GM12878 (cell line): ENCODE results near the gene CHD9. TPM values are rescaled to one million over a fixed set of nuclear protein-coding genes. Genes with fewer than 3 reads are reported as not detected.

Experiments
- ATAC-seq: fragments of 200-7000 bp; cut with Tn5 transposase; 3 replicates; pipeline ENCODE4 v1.9.1; 2020; ENCODE audit warnings: mild to moderate bottlenecking, moderate library complexity
- BruUV-seq: library from RNA; stranded (reverse); fragments of 400-500 nt; replicated peaks from 2 replicates; lab custom pipeline; 2021; lab: Mats Ljungman, UMichigan
- CTCF ChIA-PET: fragments of 300-600 bp; sonication (Branson Sonifier 250); formaldehyde crosslinking; extraction: SDS; loops from one replicate; lab custom pipeline; 2021; ENCODE audit warnings: inconsistent platforms; lab: Yijun Ruan, JAX
- POLR2A ChIA-PET: fragments of 350-600 bp; formaldehyde crosslinking; extraction: SDS; loops from one replicate; lab custom pipeline; 2021; ENCODE audit warnings: inconsistent platforms; lab: Charles Lee
- RAD21 ChIA-PET: fragments of 300-600 bp; sonication (Branson Sonifier 250); formaldehyde crosslinking; loops from one replicate; lab custom pipeline; 2023; ENCODE audit warnings: antibody characterized with exemption; ENCODE audit not compliant: unreplicated experiment; lab: Charles Lee
- SMC1A ChIA-PET: fragments of 300-600 bp; sonication (Branson Sonifier 250); formaldehyde crosslinking; loops from one replicate; lab custom pipeline; 2023; ENCODE audit not compliant: unreplicated experiment, uncharacterized antibody; lab: Charles Lee
- DNase-seq: peaks from one replicate; pipeline ENCODE4 v3.0.0-alpha.2; 2011; ENCODE audit warnings: low read depth, low spot score
- FAIRE-seq: peaks from 3 replicates; lab custom pipeline; 2011; peaks lifted over from hg19 to GRCh38; lab: Jason Lieb, UNC
- H2AFZ ChIP-seq: 2 replicates; pipeline ENCODE4 v1.6.0; 2011; ENCODE audit warnings: low read depth, low read length, control low read depth; ENCODE audit not compliant: control insufficient read depth
- H3K27ac ChIP-seq: 2 replicates; pipeline ENCODE4 v1.5.1; 2011; ENCODE audit warnings: control low read depth; ENCODE audit not compliant: control insufficient read depth, insufficient read depth
- H3K27me3 ChIP-seq, 2 experiments: replicated peaks in 1 of 2; 2 replicates each; pipeline versions ENCODE4 v1.6.0 to v1.6.1; 2011; ENCODE audit warnings: low read length in 1 of 2; ENCODE audit not compliant: control insufficient read depth in 2 of 2, insufficient read depth in 2 of 2
- H3K36me3 ChIP-seq, 2 experiments: 2 replicates each; pipeline ENCODE4 v1.5.1; 2011; ENCODE audit warnings: low read length in 1 of 2; ENCODE audit not compliant: control insufficient read depth in 2 of 2, insufficient read depth in 2 of 2
- H3K4me1 ChIP-seq: 2 replicates; pipeline ENCODE4 v1.6.1; 2011; ENCODE audit warnings: mild to moderate bottlenecking, low read length, moderate library complexity, mixed read lengths; ENCODE audit not compliant: control insufficient read depth, insufficient read depth
- H3K4me2 ChIP-seq: 2 replicates; pipeline ENCODE4 v1.6.0; 2011; ENCODE audit warnings: control low read depth; ENCODE audit not compliant: control insufficient read depth, insufficient read depth
- H3K4me3 ChIP-seq: fragments of 200-600 bp; sonication (generic); 2 replicates; pipeline ENCODE4 v1.5.1; 2016
- H3K79me2 ChIP-seq: 2 replicates; pipeline ENCODE4 v1.6.0; 2011; ENCODE audit warnings: low read length; ENCODE audit not compliant: control insufficient read depth, insufficient read depth
- H3K9ac ChIP-seq: 2 replicates; pipeline ENCODE4 v1.8.0; 2011; ENCODE audit warnings: low read length, control low read depth, mixed read lengths; ENCODE audit not compliant: control insufficient read depth, insufficient read depth
- H3K9me3 ChIP-seq: replicated peaks from 3 replicates; pipeline ENCODE4 v1.5.1; 2011; ENCODE audit warnings: mild to moderate bottlenecking, low read length; ENCODE audit not compliant: control insufficient read depth, insufficient read depth
- H4K20me1 ChIP-seq: 2 replicates; pipeline ENCODE4 v1.6.0; 2011; ENCODE audit not compliant: control insufficient read depth, insufficient read depth
- ATF7 ChIP-seq: fragments of 450-650 bp; IDR thresholded peaks from 2 replicates; pipeline ENCODE4 v1.6.1; 2016; ENCODE audit warnings: low read depth, mild to moderate bottlenecking
- BHLHE40 ChIP-seq, 2 experiments: fragments of 450-650 bp in 1 of 2; IDR thresholded peaks; 2 replicates each; pipeline ENCODE4 v1.6.1; 2011 to 2017; ENCODE audit warnings: low read depth in 2 of 2, borderline replicate concordance in 1 of 2, improper control_type of control experiment in 1 of 2, low read length in 1 of 2, mild to moderate bottlenecking in 1 of 2
- EP300 ChIP-seq, 2 experiments: fragments of 150-350 bp in 1 of 2; IDR thresholded peaks; 2 replicates each; pipeline ENCODE4 v1.6.1; 2011 to 2012; ENCODE audit warnings: low read depth in 2 of 2, low read length in 2 of 2, borderline replicate concordance in 1 of 2, improper control_type of control experiment in 1 of 2, inconsistent platforms in 1 of 2; ENCODE audit not compliant: control insufficient read depth in 1 of 2
- HCFC1 ChIP-seq: fragments of 150-350 bp; IDR thresholded peaks from 2 replicates; pipeline ENCODE4 v1.6.1; 2014; ENCODE audit warnings: low read length
- IKZF2 ChIP-seq, 2 experiments: fragments of 450-650 bp; IDR thresholded peaks; 2 replicates each; pipeline ENCODE4 v1.6.1; 2017; ENCODE audit warnings: mild to moderate bottlenecking in 2 of 2, moderate library complexity in 2 of 2
- NFXL1 ChIP-seq: fragments of 450-650 bp; IDR thresholded peaks from 2 replicates; pipeline ENCODE4 v1.6.1; 2017; ENCODE audit warnings: antibody characterized with exemption, mild to moderate bottlenecking, borderline replicate concordance
- NRF1 ChIP-seq: conservative IDR thresholded peaks from 2 replicates; pipeline ENCODE4 v1.6.1; 2011; ENCODE audit warnings: mild to moderate bottlenecking, low read depth, low read length, improper control_type of control experiment
- POU2F2 ChIP-seq: IDR thresholded peaks from 3 replicates; pipeline ENCODE4 v1.6.1; 2011; ENCODE audit warnings: low read depth, mild to moderate bottlenecking, low read length, borderline replicate concordance
- RUNX3 ChIP-seq: IDR thresholded peaks from 2 replicates; pipeline ENCODE4 v1.6.1; 2012; ENCODE audit warnings: low read length, inconsistent platforms
- SP1 ChIP-seq: IDR thresholded peaks from one replicate; pipeline ENCODE4 v1.6.1; 2011; ENCODE audit warnings: low read depth, low read length
- TCF7 ChIP-seq: IDR thresholded peaks from 2 replicates; pipeline ENCODE4 v1.6.1; 2014; ENCODE audit warnings: antibody characterized with exemption, borderline replicate concordance
- WGBS: methylation state at CpG from one replicate; pipeline ENCODE4 v1.1.6; 2016; ENCODE audit warnings: low lambda C conversion rate; ENCODE audit not compliant: insufficient replicate concordance, insufficient coverage; ENCODE audit errors: missing lambda C conversion rate; 5-methylcytosine and 5-hydroxymethylcytosine counted together
- in situ Hi-C: fragments of 300-500 bp; cut with MboI; formaldehyde crosslinking; loops from 9 replicates; pipeline ENCODE4 v1.14.3; 2018; ENCODE audit warnings: mixed read lengths
- intact Hi-C: fragments of 100-400 bp; cut with micrococcal nuclease; formaldehyde crosslinking; loops from one replicate; pipeline ENCODE4 v1.14.2; 2022; ENCODE audit not compliant: unreplicated experiment
- polyA plus RNA-seq, 11 experiments: library from polyadenylated mRNA; depleted of rRNA in 4 of 11; unstranded in 6 of 11; stranded (reverse) in 5 of 11; fragments of >200 nt; fragmentation: Nextera tagmentation in 4 of 11; fragmentation: Illumina TruSeq in 1 of 11; extraction: Ambion mirVana in 4 of 11; extraction: Trizol in 1 of 11; gene quantifications; 1 replicate in 1 of 11; 2 replicates in 10 of 11; pipeline versions ENCODE4 v1.2.1 to v1.2.3, GENCODE V29; 2011 to 2016; ENCODE audit warnings: inconsistent platforms in 2 of 11, missing spikeins in 2 of 11, low read depth in 1 of 11
- total RNA-seq, 4 experiments: library from RNA; depleted of rRNA in 3 of 4; stranded (reverse); fragments of >200 nt in 3 of 4; fragmentation: Illumina TruSeq in 1 of 4; extraction: Trizol in 1 of 4; gene quantifications; 2 replicates each; pipeline versions ENCODE4 v1.2.1 to v1.2.3, GENCODE V29; 2013 to 2021
- TF ChIP-seq, protein P1 (sequence below): fragments of 450-650 bp; IDR thresholded peaks from 2 replicates; pipeline ENCODE4 v1.6.1; 2018; ENCODE audit warnings: mild to moderate bottlenecking, low read depth, moderate library complexity; ENCODE audit not compliant: partially characterized antibody

The CHD9 gene
- total and polyA plus RNA-seq, 10 of the 15 experiments (the other 5 are each of a cell fraction or from before 2014, with no cell fraction given): 29.2 to 95.7 (median 54.3) TPM

DNA sequence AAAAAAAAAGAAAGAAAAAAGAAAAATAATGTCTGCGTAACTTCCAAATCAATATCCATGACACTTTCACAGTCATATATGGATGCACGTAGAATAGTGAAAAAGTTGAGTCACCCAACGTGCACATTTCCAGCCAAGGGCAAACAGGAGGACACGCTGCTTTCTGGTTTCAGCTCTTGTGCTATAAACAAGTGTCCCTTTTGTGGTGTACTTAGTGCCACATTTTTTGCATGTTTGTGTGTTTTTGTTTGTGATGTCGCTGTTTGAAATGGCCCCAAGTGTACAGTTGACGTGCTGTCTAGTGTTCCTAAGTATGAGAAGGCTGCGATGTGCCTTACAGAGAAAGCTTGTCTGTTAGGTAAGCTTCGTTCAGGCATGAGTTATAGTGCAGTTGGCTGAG, 2.9 kb downstream of the CHD9 start:
- no peak for FAIRE-seq

More for the DNA sequence above, 2.9 kb downstream of the CHD9 start:
- in situ Hi-C loops (loop anchor here (5.0 kb wide), 1 partner anchor 460 kb away; no protein-coding TSS in a partner anchor), intact Hi-C loops (loop anchor here (5.0 to 10.0 kb wide), 2 partner anchors 55 to 227 kb away; no protein-coding TSS in a partner anchor)
- WGBS: 19% methylated on average over 8 of the region's 8 CpGs
- H3K4me3 ChIP-seq: peak overlapping the region; percentile 53
- ChIA-PET CTCF (interaction anchor here (0.7 to 4.9 kb wide), 18 partner anchors 14 to 234 kb away, joined by 3 to 70 read pairs (median 4); no protein-coding TSS in a partner anchor), SMC1A (interaction anchor here (0.6 to 19.1 kb wide), 17 partner anchors 10 to 1371 kb away, joined by 3 to 270 read pairs (median 9); no protein-coding TSS in a partner anchor), RAD21 (interaction anchor here (0.6 to 9.9 kb wide), 14 partner anchors 9 to 461 kb away, joined by 3 to 107 read pairs (median 10); no protein-coding TSS in a partner anchor), POLR2A (interaction anchor here (0.8 to 12.5 kb wide), 10 partner anchors 7 to 160 kb away, joined by 3 to 142 read pairs (median 4); no protein-coding TSS in a partner anchor)
- no peak overlapping the region; the same call in 1 of the 2 replicates for H2AFZ ChIP-seq
- TF ChIP-seq, protein P1, sequence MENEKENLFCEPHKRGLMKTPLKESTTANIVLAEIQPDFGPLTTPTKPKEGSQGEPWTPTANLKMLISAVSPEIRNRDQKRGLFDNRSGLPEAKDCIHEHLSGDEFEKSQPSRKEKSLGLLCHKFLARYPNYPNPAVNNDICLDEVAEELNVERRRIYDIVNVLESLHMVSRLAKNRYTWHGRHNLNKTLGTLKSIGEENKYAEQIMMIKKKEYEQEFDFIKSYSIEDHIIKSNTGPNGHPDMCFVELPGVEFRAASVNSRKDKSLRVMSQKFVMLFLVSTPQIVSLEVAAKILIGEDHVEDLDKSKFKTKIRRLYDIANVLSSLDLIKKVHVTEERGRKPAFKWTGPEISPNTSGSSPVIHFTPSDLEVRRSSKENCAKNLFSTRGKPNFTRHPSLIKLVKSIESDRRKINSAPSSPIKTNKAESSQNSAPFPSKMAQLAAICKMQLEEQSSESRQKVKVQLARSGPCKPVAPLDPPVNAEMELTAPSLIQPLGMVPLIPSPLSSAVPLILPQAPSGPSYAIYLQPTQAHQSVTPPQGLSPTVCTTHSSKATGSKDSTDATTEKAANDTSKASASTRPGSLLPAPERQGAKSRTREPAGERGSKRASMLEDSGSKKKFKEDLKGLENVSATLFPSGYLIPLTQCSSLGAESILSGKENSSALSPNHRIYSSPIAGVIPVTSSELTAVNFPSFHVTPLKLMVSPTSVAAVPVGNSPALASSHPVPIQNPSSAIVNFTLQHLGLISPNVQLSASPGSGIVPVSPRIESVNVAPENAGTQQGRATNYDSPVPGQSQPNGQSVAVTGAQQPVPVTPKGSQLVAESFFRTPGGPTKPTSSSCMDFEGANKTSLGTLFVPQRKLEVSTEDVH: no peak
- TF ChIP-seq NFXL1 (no peak), EP300 (IDR thresholded peaks at IDR 0.05; ENCODE audit: borderline replicate concordance in 1 of 2, control insufficient read depth in 1 of 2, low read depth in 2 of 2, low read length in 2 of 2) (peak in 1 of 2 experiments; percentile 8; a peak in 1 of 4 replicates), SP1 (no peak), RUNX3 (peak; percentile 71), HCFC1 (no peak), BHLHE40 (IDR thresholded peaks at IDR 0.05; ENCODE audit: borderline replicate concordance in 1 of 2, low read depth in 2 of 2, low read length in 1 of 2) (peak; percentile 35 to 45; a peak in 1 of 4 replicates), IKZF2 (IDR thresholded peaks at IDR 0.05) (0 out of 4 replicates have a peak, but pooled peaks of 1 of the 2 experiments have one; percentile 47), POU2F2 (0 out of 3 replicates have a peak, but pooled peaks have one; percentile 63), NRF1 (no peak), TCF7 (no peak), ATF7 (0 out of 2 replicates have a peak, but pooled peaks have one; percentile 38)
- DNase-seq: peak; percentile 62
- H3K4me2 ChIP-seq: peak overlapping the region; percentile 93
- peak overlapping the region; percentile 69 for H3K27ac ChIP-seq
- no TSS peak for BruUV-seq
- no peaks in the 10 kb centered on the region for H3K27me3 ChIP-seq
- H3K36me3 ChIP-seq: peaks cover 0 to 6% of the 10 kb centered on the region in 2 experiments; a peak in 1 of 4 replicates
- H3K9me3 ChIP-seq: no peaks in the 10 kb centered on the region
- H3K4me1 ChIP-seq: peaks cover 34% of the 10 kb centered on the region
- H3K9ac ChIP-seq: no peak overlapping the region
- peaks cover 64% of the 10 kb centered on the region for H3K79me2 ChIP-seq
- ATAC-seq: no peak
- H4K20me1 ChIP-seq: no peaks in the 10 kb centered on the region
